Liver (tissue), 9 donors: ENCODE data around the gene RTP5. TPM values are rescaled to one million over a fixed set of nuclear protein-coding genes. Genes with fewer than 3 reads are reported as not detected.

Experiments
- DNase-seq: peaks from one replicate; pipeline ENCODE4 v3.0.0-alpha.2; 2017; ENCODE audit warnings: low spot score
- H3K27ac ChIP-seq, 2 donors: one replicate each; pipeline ENCODE4 v1.7.0; 2013; ENCODE audit warnings: inconsistent platforms in 2 of 2, low read length in 2 of 2, control low read depth in 1 of 2, low read depth in 1 of 2, mild to moderate bottlenecking in 1 of 2
- H3K27me3 ChIP-seq, 4 donors: one replicate each; pipeline versions ENCODE4 v1.6.1 to v1.7.0; 2013; ENCODE audit warnings: low read length in 3 of 4, inconsistent platforms in 1 of 4, mild to moderate bottlenecking in 1 of 4, moderate library complexity in 1 of 4; ENCODE audit not compliant: control insufficient read depth in 4 of 4, insufficient read depth in 4 of 4
- H3K36me3 ChIP-seq, 4 donors: one replicate each; pipeline versions ENCODE4 v1.6.1 to v1.7.0; 2013; ENCODE audit warnings: low read length in 3 of 4, mild to moderate bottlenecking in 3 of 4, low read depth in 1 of 4, moderate library complexity in 1 of 4; ENCODE audit not compliant: control insufficient read depth in 4 of 4, insufficient read depth in 3 of 4
- H3K4me1 ChIP-seq, 4 donors: one replicate each; pipeline versions ENCODE4 v1.6.1 to v1.7.0; 2013; ENCODE audit warnings: low read length in 3 of 4, mild to moderate bottlenecking in 3 of 4, moderate library complexity in 1 of 4; ENCODE audit not compliant: control insufficient read depth in 4 of 4, insufficient read depth in 4 of 4
- H3K4me3 ChIP-seq, 3 donors: one replicate each; pipeline versions ENCODE4 v1.6.1 to v1.7.0; 2013; ENCODE audit warnings: low read length in 3 of 3, control low read depth in 1 of 3, low read depth in 1 of 3, mild to moderate bottlenecking in 1 of 3
- H3K9ac ChIP-seq, 2 donors: one replicate each; pipeline ENCODE4 v1.7.0; 2013; ENCODE audit warnings: low read length in 2 of 2, mild to moderate bottlenecking in 2 of 2, moderate library complexity in 2 of 2, control low read depth in 1 of 2, low read depth in 1 of 2
- H3K9me3 ChIP-seq, 4 donors: one replicate each; pipeline versions ENCODE4 v1.6.1 to v1.7.0; 2013; ENCODE audit warnings: low read length in 3 of 4; ENCODE audit not compliant: control insufficient read depth in 4 of 4
- EGR1 ChIP-seq, 2 donors: IDR thresholded peaks; 2 replicates each; pipeline ENCODE4 v1.6.1; 2016 to 2018; ENCODE audit warnings: antibody characterized with exemption in 2 of 2, low read depth in 2 of 2
- FOXA1 ChIP-seq: IDR thresholded peaks from 2 replicates; pipeline ENCODE4 v1.6.1; 2016; ENCODE audit warnings: antibody characterized with exemption
- FOXA2 ChIP-seq: IDR thresholded peaks from 2 replicates; pipeline ENCODE4 v1.6.1; 2016; ENCODE audit warnings: antibody characterized with exemption
- GABPA ChIP-seq, 2 donors: IDR thresholded peaks in 1 of 2; conservative IDR thresholded peaks in 1 of 2; 2 replicates each; pipeline ENCODE4 v1.6.1; 2016; ENCODE audit warnings: antibody characterized with exemption in 2 of 2, mild to moderate bottlenecking in 1 of 2, moderate library complexity in 1 of 2
- HNF4A ChIP-seq, 2 donors: conservative IDR thresholded peaks; 2 replicates each; pipeline ENCODE4 v1.6.1; 2016; ENCODE audit warnings: antibody characterized with exemption in 2 of 2, mild to moderate bottlenecking in 2 of 2
- HNF4G ChIP-seq: IDR thresholded peaks from 2 replicates; pipeline ENCODE4 v1.6.1; 2016; ENCODE audit warnings: antibody characterized with exemption
- JUND ChIP-seq, 2 donors: IDR thresholded peaks; 2 replicates each; pipeline ENCODE4 v1.6.1; 2016; ENCODE audit warnings: antibody characterized with exemption in 2 of 2
- NR2F2 ChIP-seq: IDR thresholded peaks from 2 replicates; pipeline ENCODE4 v1.6.1; 2016; ENCODE audit warnings: antibody characterized with exemption
- RAD21 ChIP-seq, 2 donors: IDR thresholded peaks; 2 replicates each; pipeline ENCODE4 v1.6.1; 2016; ENCODE audit warnings: antibody characterized with exemption in 2 of 2, mild to moderate bottlenecking in 2 of 2
- RXRA ChIP-seq, 2 donors: IDR thresholded peaks; 2 replicates each; pipeline ENCODE4 v1.6.1; 2017 to 2018; ENCODE audit warnings: antibody characterized with exemption in 2 of 2, mild to moderate bottlenecking in 1 of 2
- SP1 ChIP-seq: IDR thresholded peaks from 2 replicates; pipeline ENCODE4 v1.6.1; 2018; ENCODE audit warnings: antibody characterized with exemption, mild to moderate bottlenecking
- TAF1 ChIP-seq: conservative IDR thresholded peaks from 2 replicates; pipeline ENCODE4 v1.6.1; 2016; ENCODE audit warnings: antibody characterized with exemption, mild to moderate bottlenecking
- YY1 ChIP-seq: IDR thresholded peaks from 2 replicates; pipeline ENCODE4 v1.6.1; 2016; ENCODE audit warnings: antibody characterized with exemption, mild to moderate bottlenecking
- WGBS: extraction: QIAGEN DNeasy Blood & Tissue Kit; methylation state at CpG from one replicate; pipeline ENCODE4 v1.1.7; 2013; 5-methylcytosine and 5-hydroxymethylcytosine counted together
- polyA plus RNA-seq, 2 donors: library from polyadenylated mRNA; stranded (reverse) in 1 of 2; unstranded in 1 of 2; fragments of 200-250 nt in 1 of 2; fragments of >200 nt in 1 of 2; fragmentation: Nextera tagmentation in 1 of 2; extraction: Ambion mirVana in 1 of 2; gene quantifications; one replicate each; pipeline versions ENCODE4 v1.2.1 to v1.2.3, GENCODE V29; 2013 to 2015
- total RNA-seq, 2 donors: library from RNA; depleted of rRNA; stranded (reverse); fragments of >200 nt; gene quantifications; one replicate each; pipeline ENCODE4 v1.2.3, GENCODE V29; 2014
- TF ChIP-seq, protein P1 (sequence below): IDR thresholded peaks from 2 replicates; pipeline ENCODE4 v1.6.1; 2016; ENCODE audit warnings: antibody characterized with exemption, mild to moderate bottlenecking
- TF ChIP-seq, protein P2 (sequence below): fragments of 150-350 bp; IDR thresholded peaks from 2 replicates; pipeline ENCODE4 v1.5.1; 2017; ENCODE audit warnings: improper control_type of control experiment, low read depth, low read length; ENCODE audit not compliant: missing input control
- TF ChIP-seq, protein P3 (sequence below): IDR thresholded peaks from 2 replicates; pipeline ENCODE4 v1.6.1; 2016; ENCODE audit warnings: antibody characterized with exemption
- TF ChIP-seq, protein P4 (sequence below): IDR thresholded peaks from 2 replicates; pipeline ENCODE4 v1.6.1; 2016; ENCODE audit warnings: antibody characterized with exemption
- TF ChIP-seq, protein P5 (sequence below): IDR thresholded peaks from 2 replicates; pipeline ENCODE4 v1.6.1; 2016; ENCODE audit warnings: antibody characterized with exemption
- donor health status: healthy.
- donor health status: healthy.
- donor health status: healthy.
- donor health status: healthy.
- donor health status: healthy.

The RTP5 gene
- total and polyA plus RNA-seq, 4 donors, result under 0.01 to 0.03 TPM; not detected in 2

DNA sequence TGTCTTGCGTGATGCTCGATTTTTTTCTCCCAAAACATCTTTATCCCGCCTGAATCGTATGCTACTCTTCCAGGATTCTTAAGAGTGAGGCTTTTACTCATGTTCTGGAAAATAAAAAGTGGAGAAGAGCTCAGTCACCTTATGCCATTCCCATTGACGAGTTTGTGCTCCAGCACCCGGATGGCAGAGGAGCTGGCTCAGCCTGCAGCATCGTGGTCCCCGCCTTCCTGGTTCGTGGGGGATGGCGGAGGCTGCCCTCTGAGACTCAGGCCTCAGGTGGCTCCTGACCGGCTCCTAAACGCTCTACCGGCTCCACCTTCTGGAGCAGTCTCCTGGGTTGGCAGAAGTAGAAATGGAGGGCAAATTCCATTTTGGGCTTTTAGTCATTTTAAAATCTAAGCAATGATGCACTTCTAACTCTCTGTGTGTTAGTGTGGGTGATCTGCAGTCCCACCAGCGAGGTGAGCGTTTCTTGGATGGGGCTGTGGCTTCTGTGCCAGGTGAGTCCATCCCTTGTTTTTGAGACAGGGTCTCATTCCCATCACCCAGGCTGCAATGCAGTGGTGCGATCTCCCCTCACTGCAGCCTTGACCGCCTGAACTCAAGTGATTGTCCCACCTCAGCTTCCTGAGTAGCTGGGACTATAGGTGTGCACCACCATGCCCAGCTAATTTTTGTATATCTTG, 27.8 kb downstream of the RTP5 start:
- H3K4me1 ChIP-seq, result peaks cover 2 to 16% (median 10%) of the 10 kb centered on the region in 4 donors
- H3K27me3 ChIP-seq, result no peaks in the 10 kb centered on the region

More for the DNA sequence above, 27.8 kb downstream of the RTP5 start:
- no peak overlapping the region for H3K9ac ChIP-seq
- 92% methylated on average over 17 of the region's 17 CpGs for WGBS
- H3K27ac ChIP-seq, result no peak overlapping the region
- H3K4me3 ChIP-seq, result no peak overlapping the region
- DNase-seq, result no peak
- no peaks in the 10 kb centered on the region for H3K9me3 ChIP-seq
- TF ChIP-seq, protein P1, sequence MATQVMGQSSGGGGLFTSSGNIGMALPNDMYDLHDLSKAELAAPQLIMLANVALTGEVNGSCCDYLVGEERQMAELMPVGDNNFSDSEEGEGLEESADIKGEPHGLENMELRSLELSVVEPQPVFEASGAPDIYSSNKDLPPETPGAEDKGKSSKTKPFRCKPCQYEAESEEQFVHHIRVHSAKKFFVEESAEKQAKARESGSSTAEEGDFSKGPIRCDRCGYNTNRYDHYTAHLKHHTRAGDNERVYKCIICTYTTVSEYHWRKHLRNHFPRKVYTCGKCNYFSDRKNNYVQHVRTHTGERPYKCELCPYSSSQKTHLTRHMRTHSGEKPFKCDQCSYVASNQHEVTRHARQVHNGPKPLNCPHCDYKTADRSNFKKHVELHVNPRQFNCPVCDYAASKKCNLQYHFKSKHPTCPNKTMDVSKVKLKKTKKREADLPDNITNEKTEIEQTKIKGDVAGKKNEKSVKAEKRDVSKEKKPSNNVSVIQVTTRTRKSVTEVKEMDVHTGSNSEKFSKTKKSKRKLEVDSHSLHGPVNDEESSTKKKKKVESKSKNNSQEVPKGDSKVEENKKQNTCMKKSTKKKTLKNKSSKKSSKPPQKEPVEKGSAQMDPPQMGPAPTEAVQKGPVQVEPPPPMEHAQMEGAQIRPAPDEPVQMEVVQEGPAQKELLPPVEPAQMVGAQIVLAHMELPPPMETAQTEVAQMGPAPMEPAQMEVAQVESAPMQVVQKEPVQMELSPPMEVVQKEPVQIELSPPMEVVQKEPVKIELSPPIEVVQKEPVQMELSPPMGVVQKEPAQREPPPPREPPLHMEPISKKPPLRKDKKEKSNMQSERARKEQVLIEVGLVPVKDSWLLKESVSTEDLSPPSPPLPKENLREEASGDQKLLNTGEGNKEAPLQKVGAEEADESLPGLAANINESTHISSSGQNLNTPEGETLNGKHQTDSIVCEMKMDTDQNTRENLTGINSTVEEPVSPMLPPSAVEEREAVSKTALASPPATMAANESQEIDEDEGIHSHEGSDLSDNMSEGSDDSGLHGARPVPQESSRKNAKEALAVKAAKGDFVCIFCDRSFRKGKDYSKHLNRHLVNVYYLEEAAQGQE, result no peak
- TF ChIP-seq TAF1, result no peak
- TF ChIP-seq JUND (IDR thresholded peaks at IDR 0.05), result no peak
- TF ChIP-seq FOXA1, result no peak
- TF ChIP-seq, protein P2, sequence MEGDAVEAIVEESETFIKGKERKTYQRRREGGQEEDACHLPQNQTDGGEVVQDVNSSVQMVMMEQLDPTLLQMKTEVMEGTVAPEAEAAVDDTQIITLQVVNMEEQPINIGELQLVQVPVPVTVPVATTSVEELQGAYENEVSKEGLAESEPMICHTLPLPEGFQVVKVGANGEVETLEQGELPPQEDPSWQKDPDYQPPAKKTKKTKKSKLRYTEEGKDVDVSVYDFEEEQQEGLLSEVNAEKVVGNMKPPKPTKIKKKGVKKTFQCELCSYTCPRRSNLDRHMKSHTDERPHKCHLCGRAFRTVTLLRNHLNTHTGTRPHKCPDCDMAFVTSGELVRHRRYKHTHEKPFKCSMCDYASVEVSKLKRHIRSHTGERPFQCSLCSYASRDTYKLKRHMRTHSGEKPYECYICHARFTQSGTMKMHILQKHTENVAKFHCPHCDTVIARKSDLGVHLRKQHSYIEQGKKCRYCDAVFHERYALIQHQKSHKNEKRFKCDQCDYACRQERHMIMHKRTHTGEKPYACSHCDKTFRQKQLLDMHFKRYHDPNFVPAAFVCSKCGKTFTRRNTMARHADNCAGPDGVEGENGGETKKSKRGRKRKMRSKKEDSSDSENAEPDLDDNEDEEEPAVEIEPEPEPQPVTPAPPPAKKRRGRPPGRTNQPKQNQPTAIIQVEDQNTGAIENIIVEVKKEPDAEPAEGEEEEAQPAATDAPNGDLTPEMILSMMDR, result no peak
- no peak for TF ChIP-seq SP1
- TF ChIP-seq, protein P3, sequence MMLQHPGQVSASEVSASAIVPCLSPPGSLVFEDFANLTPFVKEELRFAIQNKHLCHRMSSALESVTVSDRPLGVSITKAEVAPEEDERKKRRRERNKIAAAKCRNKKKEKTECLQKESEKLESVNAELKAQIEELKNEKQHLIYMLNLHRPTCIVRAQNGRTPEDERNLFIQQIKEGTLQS, result no peak
- no peak for TF ChIP-seq GABPA (IDR thresholded peaks at IDR 0.05 in 1 of 2, conservative IDR thresholded peaks at IDR 0.05 in 1 of 2)
- no peak for TF ChIP-seq RXRA (IDR thresholded peaks at IDR 0.05)
- no peak for TF ChIP-seq NR2F2
- TF ChIP-seq HNF4G, result no peak
- no peak for TF ChIP-seq HNF4A (conservative IDR thresholded peaks at IDR 0.05)
- TF ChIP-seq, protein P4, sequence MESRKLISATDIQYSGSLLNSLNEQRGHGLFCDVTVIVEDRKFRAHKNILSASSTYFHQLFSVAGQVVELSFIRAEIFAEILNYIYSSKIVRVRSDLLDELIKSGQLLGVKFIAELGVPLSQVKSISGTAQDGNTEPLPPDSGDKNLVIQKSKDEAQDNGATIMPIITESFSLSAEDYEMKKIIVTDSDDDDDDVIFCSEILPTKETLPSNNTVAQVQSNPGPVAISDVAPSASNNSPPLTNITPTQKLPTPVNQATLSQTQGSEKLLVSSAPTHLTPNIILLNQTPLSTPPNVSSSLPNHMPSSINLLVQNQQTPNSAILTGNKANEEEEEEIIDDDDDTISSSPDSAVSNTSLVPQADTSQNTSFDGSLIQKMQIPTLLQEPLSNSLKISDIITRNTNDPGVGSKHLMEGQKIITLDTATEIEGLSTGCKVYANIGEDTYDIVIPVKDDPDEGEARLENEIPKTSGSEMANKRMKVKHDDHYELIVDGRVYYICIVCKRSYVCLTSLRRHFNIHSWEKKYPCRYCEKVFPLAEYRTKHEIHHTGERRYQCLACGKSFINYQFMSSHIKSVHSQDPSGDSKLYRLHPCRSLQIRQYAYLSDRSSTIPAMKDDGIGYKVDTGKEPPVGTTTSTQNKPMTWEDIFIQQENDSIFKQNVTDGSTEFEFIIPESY, result no peak
- no peak for TF ChIP-seq FOXA2
- TF ChIP-seq, protein P5, sequence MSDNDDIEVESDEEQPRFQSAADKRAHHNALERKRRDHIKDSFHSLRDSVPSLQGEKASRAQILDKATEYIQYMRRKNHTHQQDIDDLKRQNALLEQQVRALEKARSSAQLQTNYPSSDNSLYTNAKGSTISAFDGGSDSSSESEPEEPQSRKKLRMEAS, result no peak
- TF ChIP-seq EGR1 (IDR thresholded peaks at IDR 0.05; ENCODE audit: low read depth in 2 of 2), result no peak
- no peak for TF ChIP-seq YY1
- no peak for TF ChIP-seq RAD21 (IDR thresholded peaks at IDR 0.05)
- no peaks in the 10 kb centered on the region for H3K36me3 ChIP-seq
